ENCODE results near the gene TRANK1.
"Not testable (repeated sequence)": the region's sequence is repeated elsewhere in the genome, so short reads cannot be mapped to it uniquely, and the experiment has no call there.

The TRANK1 gene

DNA sequence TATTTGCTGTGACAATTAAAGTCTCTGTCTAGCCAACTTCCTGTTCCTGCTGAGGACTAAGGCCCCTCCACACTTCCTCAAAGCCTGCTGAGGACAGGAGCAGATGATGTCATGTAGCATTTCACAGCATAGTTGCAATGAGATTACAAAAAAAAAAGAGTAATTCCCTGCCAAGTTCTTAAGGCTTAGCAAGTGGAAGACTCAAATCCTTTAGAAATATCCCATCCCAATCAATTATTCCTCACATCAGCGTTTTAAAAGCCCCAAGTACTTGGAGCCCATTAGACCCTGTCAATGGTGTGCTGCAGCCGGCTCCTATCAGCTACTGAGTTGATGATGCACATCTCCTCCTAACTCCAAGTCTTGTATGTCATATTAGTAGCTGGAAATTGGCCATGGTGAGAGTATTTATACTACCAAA is 51.7 kb downstream of the TRANK1 start:
- DNase-seq (ENCODE audit: low read depth in 2 of 2), result no peak

- no peak for DNase-seq (ENCODE audit: low read depth in 2 of 2)
Observed at GRCh38 chr3:36892457-36893136, 52.3 kb downstream of the TRANK1 start.

DNA sequence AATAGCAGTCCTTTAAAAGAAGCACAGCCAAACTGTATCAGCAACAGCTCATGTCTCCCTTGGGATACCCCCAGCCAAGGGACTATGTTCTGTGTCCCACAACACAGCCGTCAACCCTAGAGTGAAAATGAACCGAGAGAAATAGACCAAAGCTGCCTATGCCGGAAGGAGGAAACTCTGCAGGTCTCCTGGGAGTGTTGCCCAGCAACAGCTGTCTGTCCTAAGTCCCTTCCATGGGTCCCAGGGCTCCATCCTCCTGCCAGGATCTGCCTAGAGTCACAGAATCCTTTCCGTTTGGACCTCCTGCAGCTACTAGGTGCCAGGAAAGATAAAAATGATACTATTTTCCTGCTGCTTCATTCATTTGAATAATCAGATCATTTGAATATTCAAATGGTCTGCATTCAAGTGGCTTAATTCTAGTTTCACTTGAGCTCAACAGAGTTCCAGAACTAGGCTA is 53.1 kb downstream of the TRANK1 start:
- DNase-seq (ENCODE audit: low read depth in 2 of 2), result no peak

DNA sequence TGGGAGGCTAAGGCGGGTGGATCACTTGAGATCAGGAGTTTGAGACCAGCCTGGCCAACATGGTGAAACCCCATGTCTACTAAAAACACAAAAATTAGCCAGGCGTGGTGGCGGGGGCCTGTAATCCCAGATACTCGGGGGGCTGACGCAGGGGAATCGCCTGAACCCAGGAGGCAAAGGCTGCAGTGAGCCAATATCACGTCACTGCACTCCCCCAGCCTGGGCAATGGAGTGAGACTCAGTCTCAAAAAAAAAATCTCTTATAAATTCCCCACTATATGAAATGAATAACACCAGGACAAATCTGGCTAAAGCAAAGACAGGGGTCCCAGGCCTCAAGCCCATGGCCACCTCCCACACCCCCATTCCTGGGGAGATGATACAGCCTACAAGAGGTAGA is 53.8 kb downstream of the TRANK1 start:
- DNase-seq (ENCODE audit: low read depth in 2 of 2), result not testable (repeated sequence)

DNA sequence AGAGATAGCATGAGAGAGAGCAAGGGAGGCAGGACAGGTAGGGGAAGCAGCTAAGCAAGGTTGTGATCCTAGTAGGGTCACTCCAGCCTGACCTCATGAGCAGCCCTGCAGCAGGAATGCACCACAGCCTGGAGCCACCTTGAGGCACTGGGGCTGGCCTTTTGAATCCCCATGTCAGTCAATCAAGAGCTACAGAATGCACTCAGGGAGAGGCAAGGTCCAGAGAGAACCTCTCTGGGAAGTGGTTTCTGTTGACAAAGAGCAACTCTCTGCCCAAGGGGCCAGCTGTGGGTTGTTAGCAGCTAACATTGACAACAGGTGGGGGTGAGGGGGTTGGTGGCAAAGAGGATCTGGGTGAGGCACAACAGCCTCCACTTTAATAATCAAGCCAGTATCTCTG is 54.6 kb downstream of the TRANK1 start:
- DNase-seq (ENCODE audit: low read depth in 2 of 2), result no peak

DNA sequence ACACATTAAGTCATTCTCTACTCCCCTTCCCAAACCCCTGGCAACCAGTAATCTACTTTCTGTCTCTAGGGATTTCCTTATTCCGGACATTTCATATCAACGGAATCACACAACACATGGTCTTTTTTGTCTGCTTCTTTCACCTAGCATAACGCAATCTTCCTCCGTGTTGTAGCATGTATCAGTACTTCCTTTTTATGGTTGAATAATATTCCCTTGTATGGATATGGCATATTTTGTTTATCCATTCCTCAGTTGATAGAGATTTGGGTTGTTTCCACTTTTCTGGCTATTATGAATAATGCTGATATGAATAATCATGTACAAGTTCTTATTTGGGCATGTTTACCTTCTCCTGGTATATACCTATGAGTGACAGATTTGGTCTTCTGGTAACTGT is 63.1 kb downstream of the TRANK1 start:
- DNase-seq (ENCODE audit: low read depth in 2 of 2), result no peak

GRCh38 chr3:36879842-36880241 is 65.0 kb downstream of the TRANK1 start:
- DNase-seq (ENCODE audit: low read depth in 2 of 2), result not testable (repeated sequence)

GRCh38 chr3:36877930-36878685 is 66.7 kb downstream of the TRANK1 start:
- no peak for DNase-seq (ENCODE audit: low read depth in 2 of 2)

DNA sequence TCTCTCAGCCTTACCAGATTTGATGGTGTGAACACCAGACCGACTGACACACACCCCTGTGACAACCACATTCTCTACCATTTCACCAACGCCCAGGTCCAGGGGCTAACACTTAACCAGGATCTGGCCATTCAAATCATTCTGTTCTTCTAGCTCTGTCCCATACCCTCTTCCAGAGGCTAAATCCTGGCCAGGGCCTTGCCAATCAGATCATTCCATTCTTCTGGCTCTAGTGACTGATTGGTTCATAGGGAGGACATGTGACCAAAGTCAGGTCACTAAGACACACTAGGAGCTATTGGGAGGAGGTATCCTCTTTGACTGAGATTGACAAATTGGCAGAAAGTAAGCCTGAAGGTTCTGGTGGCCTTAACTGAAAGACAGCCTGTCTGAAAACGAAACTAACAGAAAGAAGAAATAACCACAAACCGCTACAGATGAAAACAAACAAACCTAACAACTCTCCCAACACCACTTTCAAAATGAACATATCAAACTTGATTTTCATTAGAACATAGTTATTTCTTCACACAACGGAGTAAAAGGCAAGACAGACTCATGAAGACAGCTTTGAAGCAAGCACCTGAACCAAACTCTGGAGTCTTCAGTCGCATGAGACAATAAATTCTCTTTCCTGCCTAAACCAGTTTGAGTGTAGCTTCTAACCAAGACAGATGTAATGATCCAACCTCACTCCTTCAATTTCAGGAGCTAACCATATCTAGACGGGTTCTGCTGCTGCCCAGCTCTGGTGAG is 68.5 kb downstream of the TRANK1 start:
- no peak for DNase-seq (ENCODE audit: low read depth in 2 of 2)

- no peak for DNase-seq (ENCODE audit: low read depth in 2 of 2)
Observed at GRCh38 chr3:36875397-36875796, 69.5 kb downstream of the TRANK1 start.

DNA sequence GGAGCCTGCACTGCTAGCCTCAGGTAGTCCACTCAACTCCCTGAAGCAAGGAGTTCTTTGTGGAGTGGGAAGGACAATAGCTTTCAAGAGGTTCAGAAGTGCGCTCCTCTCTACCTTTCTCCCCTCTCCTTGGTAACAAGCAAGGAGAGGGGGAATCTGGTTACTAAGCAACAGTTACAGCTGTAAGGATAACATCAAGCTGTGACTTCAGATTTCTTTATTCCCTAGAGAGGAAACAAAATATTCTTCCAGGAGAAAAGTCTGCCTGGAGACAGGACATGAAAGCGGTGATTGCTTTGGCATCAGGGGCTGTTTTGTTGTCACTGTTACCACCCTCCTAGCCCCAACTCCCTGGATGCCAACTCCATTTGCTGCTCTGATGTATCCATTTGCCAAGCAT is 70.4 kb downstream of the TRANK1 start:
- DNase-seq (ENCODE audit: low read depth in 2 of 2), result no peak

DNA sequence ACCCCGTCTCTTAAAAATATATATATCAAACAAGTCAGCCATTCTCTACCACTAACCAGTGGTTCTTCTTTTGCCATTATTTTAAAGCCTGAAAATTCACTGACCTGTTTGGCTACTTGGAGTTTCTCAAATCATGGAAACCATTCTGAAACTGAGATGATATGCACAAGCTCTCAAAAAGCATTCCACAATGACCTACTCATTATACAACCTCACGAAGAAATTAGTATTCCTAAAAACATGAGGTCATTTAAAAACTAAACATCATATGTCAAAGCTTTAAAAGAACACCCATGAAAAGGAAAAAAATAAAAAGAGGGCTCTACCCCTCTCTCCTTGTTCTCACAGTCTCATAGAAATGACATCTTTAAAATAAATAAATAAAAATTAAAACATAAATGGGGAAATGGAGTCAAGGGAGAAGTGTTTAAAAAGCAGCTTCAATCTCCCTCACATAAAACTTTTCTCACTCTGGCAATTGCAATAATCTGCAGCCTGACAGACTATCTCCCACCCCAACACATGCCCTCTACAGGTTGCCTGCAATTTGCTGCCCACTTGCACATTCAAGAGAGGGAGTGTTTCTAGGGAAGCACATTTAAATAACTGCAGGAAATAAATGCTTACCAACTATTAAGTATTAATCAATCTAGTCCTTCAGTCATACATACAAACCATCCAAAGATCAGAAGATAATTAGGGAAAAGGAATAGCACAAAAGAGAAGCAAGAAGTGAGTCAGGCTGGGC is 73.3 kb downstream of the TRANK1 start:
- no peak for DNase-seq (ENCODE audit: low read depth in 2 of 2)

- peak; percentile 7 to 17 for DNase-seq (ENCODE audit: low read depth in 2 of 2)
Observed at GRCh38 chr3:36868614-36869436, 76.0 kb downstream of the TRANK1 start.

DNA sequence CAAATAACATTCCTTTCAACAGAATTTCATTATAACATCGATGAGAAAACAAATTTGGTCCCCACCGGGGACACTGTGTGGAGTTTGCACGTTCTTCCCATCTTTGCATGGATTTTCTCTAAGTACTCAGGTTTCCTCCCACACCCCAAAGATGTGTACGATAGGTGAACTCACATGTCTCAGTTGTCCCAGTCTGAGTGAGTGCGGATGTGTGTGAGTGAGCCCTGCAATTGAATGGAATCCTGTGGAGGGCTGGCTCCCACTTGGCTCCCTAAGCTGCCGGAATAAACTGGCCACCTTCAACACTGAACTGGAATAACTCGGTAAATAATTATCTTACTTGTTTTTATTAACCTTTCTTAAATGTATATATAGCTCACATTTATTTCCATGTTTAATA is 77.0 kb downstream of the TRANK1 start:
- DNase-seq (ENCODE audit: low read depth in 2 of 2), result no peak

DNA sequence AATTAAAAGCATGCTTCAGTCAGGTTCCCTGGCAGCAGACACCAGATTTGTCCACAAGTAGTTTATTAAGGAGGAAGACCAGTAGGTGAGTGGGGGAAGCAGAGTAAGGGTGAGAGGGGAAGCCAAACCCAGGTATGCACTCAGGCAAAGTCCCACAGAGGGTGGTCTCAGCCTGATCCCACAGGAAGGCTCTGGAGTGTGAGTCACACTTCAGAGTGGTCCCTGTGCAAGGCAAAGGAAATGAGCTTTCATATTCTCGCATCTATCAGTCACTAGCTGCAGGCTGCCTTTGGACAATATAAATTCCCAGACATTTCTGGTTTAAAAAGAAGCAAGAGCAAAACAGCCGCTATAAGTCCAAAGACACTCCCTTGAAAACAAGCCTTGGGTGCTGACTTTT is 78.5 kb downstream of the TRANK1 start:
- DNase-seq (ENCODE audit: low read depth in 2 of 2), result no peak

DNA sequence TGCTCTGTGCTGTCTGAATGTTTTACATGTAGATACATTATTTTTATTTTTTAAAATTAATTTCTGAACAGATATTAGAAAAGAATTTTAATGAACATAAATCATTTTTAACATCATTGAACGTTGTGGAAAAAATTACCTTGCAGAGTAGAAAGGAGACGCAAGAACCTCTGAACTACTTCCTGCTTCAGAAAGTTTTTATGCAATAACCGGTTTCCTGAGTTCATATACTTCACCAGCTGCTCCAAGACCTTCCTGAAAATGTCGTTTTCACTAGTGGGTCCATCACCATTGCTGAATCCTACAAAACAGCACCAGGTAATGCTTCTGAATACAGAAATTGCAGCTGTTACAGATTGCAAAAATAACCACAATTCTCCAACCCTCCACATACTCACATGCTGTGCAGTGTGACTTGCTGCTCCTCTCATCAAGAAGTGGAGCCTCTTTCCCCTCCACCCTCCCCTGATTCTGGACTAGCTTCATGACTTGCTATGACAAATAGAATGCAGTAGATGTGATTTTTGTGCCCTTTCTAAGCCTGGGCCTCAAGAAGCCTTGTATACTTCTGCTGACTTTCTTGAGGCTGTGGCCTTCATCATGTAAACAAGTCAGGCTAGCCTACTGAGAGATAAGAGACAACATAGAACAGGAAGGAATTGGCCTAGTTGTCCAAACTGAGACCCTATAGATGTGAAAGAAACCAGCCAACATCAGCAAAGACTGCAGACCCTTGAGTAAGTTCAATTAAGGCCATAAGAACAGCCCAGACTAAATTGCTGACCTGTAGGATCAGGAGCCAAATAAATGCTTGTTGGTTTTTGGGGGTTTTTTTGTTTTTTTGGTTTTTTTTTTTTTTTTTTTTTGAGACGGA is 80.4 kb downstream of the TRANK1 start:
- no peak for DNase-seq (ENCODE audit: low read depth in 2 of 2)

GRCh38 chr3:36862076-36862755 is 82.6 kb downstream of the TRANK1 start:
- no peak for DNase-seq (ENCODE audit: low read depth in 2 of 2)

- no peak for DNase-seq (ENCODE audit: low read depth in 2 of 2)
Observed at GRCh38 chr3:36859494-36859893, 85.4 kb downstream of the TRANK1 start.

GRCh38 chr3:36852071-36852470 is 92.8 kb downstream of the TRANK1 start:
- no peak for DNase-seq (ENCODE audit: low read depth in 2 of 2)
